GM23248 (cell line): ENCODE data around the gene CCDC74A. TPM values are rescaled to one million over a fixed set of nuclear protein-coding genes. Genes with fewer than 3 reads are reported as not detected.
A peak's percentile ranks its signal among the peaks of the same experiment; 100 is the strongest.
"Not testable (repeated sequence)": the region's sequence is repeated elsewhere in the genome, so short reads cannot be mapped to it uniquely, and the experiment has no call there.

ENCODE experiments used
- DNase-seq: peaks from one replicate; pipeline ENCODE4 v3.0.0-alpha.2; 2015
- H2AFZ ChIP-seq: fragments of 200-600 bp; sonication (generic); 2 replicates; pipeline ENCODE4 v1.6.1; 2016; ENCODE audit warnings: antibody characterized with exemption
- H3F3A ChIP-seq: fragments of 200-600 bp; sonication (generic); 2 replicates; pipeline ENCODE4 v1.6.1; 2016; ENCODE audit warnings: mild to moderate bottlenecking, antibody characterized with exemption, mixed run types; ENCODE audit not compliant: insufficient read depth
- H3K27ac ChIP-seq: fragments of 200-600 bp; sonication (generic); 2 replicates; pipeline ENCODE4 v1.5.1; 2016; ENCODE audit warnings: mild to moderate bottlenecking
- H3K27me3 ChIP-seq: fragments of 200-600 bp; sonication (generic); replicated peaks from 2 replicates; pipeline ENCODE4 v1.6.1; 2016; ENCODE audit warnings: mild to moderate bottlenecking; ENCODE audit not compliant: insufficient read depth
- H3K36me3 ChIP-seq: fragments of 200-600 bp; sonication (generic); 2 replicates; pipeline ENCODE4 v1.6.1; 2016; ENCODE audit warnings: low read depth, mild to moderate bottlenecking
- H3K4me1 ChIP-seq: fragments of 200-600 bp; sonication (generic); 2 replicates; pipeline ENCODE4 v1.6.1; 2016; ENCODE audit warnings: mild to moderate bottlenecking; ENCODE audit not compliant: insufficient read depth
- H3K4me2 ChIP-seq: fragments of 200-600 bp; sonication (generic); one replicate; pipeline ENCODE4 v1.6.1; 2016; ENCODE audit warnings: mild to moderate bottlenecking; ENCODE audit not compliant: unreplicated experiment
- H3K4me3 ChIP-seq: fragments of 200-600 bp; sonication (generic); 2 replicates; pipeline ENCODE4 v1.5.1; 2016; ENCODE audit warnings: mild to moderate bottlenecking
- H3K79me2 ChIP-seq: fragments of 200-600 bp; sonication (generic); 2 replicates; pipeline ENCODE4 v1.6.1; 2016; ENCODE audit warnings: mild to moderate bottlenecking; ENCODE audit not compliant: insufficient read depth
- H3K9ac ChIP-seq: fragments of 200-600 bp; sonication (generic); 2 replicates; pipeline ENCODE4 v1.6.1; 2016; ENCODE audit warnings: mild to moderate bottlenecking
- H3K9me2 ChIP-seq: fragments of 200-600 bp; sonication (generic); 2 replicates; pipeline ENCODE4 v1.6.1; 2016; ENCODE audit warnings: mixed run types, mild to moderate bottlenecking, moderate library complexity; ENCODE audit not compliant: insufficient read depth
- H3K9me3 ChIP-seq: fragments of 200-600 bp; sonication (generic); one replicate; pipeline ENCODE4 v1.6.1; 2017; ENCODE audit warnings: low read depth
- H4K20me1 ChIP-seq: fragments of 200-600 bp; sonication (generic); 2 replicates; pipeline ENCODE4 v1.6.0; 2016; ENCODE audit not compliant: insufficient read depth
- WGBS, 2 experiments: methylation state at CpG; one replicate each; pipeline ENCODE4 v1.1.6; 2015 to 2017; ENCODE audit warnings: low lambda C conversion rate in 2 of 2, low coverage in 1 of 2; ENCODE audit errors: missing lambda C conversion rate in 2 of 2; 5-methylcytosine and 5-hydroxymethylcytosine counted together
- in situ Hi-C: fragments of 300-500 bp; cut with MboI; formaldehyde crosslinking; loops from 2 replicates; pipeline ENCODE4 v1.15.0; 2020
- polyA plus RNA-seq: library from polyadenylated mRNA; unstranded; fragments of >200 nt; fragmentation: Nextera tagmentation; extraction: Ambion mirVana; gene quantifications from 2 replicates; pipeline ENCODE4 v1.2.1, GENCODE V29; 2016
- total RNA-seq: library from RNA; depleted of rRNA; stranded (reverse); fragments of >200 nt; shearing (Covaris generic); gene quantifications from 2 replicates; pipeline ENCODE4 v1.2.3, GENCODE V29; 2014

Gene CCDC74A
- total and polyA plus RNA-seq, 2 experiments from 2014 or later, result 11.3 to 15.0 TPM

GRCh38 chr2:131528981-131529863 lies 1.5 kb downstream of the CCDC74A start:
- H3K4me3 ChIP-seq, H3K4me2 ChIP-seq, H3K9me3 ChIP-seq, in situ Hi-C loops, H3K4me1 ChIP-seq, H3K27me3 ChIP-seq, H3K9ac ChIP-seq, H2AFZ ChIP-seq, H4K20me1 ChIP-seq, H3K9me2 ChIP-seq, H3K27ac ChIP-seq, H3K79me2 ChIP-seq, H3K36me3 ChIP-seq, H3F3A ChIP-seq: not testable (repeated sequence)
- WGBS, 2 experiments, result 68 to 72% methylated on average over 24 to 25 of the region's 26 CpGs
- peak; percentile 24 for DNase-seq

DNA sequence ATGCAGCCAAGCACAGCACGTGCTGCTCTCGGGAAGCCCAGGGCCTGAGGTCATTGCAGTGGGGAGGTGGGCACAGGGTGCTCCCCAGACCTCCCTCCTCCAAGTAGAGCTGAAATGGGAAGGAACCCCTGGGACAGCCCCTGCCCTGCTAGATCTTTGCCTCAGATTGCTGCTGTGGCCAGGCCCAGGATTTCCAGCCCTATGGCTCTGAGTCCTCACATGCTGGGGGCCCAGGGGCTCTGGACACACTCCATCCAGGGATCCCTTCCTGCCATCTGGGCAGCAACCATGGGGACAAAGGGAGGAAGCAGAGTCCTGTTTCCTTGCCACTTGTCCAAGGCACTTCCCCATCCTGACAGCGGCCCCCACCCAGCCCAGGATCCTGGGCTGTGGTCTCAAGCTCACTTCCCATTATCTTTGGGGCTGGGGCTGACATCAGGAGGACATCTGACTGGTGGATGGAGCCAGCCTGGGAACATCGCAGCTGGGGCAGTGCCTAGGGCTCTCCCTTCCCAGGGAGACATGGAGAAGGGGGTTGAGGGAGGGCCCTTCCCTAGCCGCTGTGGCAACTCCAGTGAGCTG lies 2.3 kb downstream of the CCDC74A start:
- H3K4me3 ChIP-seq, H3K36me3 ChIP-seq, H3K9ac ChIP-seq, H3K9me3 ChIP-seq, H2AFZ ChIP-seq, H3K4me1 ChIP-seq, H3K9me2 ChIP-seq, H3K4me2 ChIP-seq, H4K20me1 ChIP-seq, DNase-seq, H3K79me2 ChIP-seq, H3F3A ChIP-seq, H3K27ac ChIP-seq, in situ Hi-C loops, H3K27me3 ChIP-seq: not testable (repeated sequence)
- WGBS, 2 experiments, result 96 to 98% methylated on average over 4 of the region's 5 CpGs

GRCh38 chr2:131530626-131531344 lies 3.1 kb downstream of the CCDC74A start:
- H4K20me1 ChIP-seq, H3F3A ChIP-seq, H3K4me1 ChIP-seq, H3K36me3 ChIP-seq, H3K9me2 ChIP-seq, in situ Hi-C loops, H3K9ac ChIP-seq, H3K9me3 ChIP-seq, H2AFZ ChIP-seq, H3K27ac ChIP-seq, H3K79me2 ChIP-seq, H3K27me3 ChIP-seq, H3K4me3 ChIP-seq, DNase-seq, H3K4me2 ChIP-seq: not testable (repeated sequence)
- 73 to 74% methylated on average over 14 to 17 of the region's 22 CpGs for WGBS, 2 experiments

- H3K79me2 ChIP-seq, H3K27ac ChIP-seq, H3F3A ChIP-seq, H3K9me2 ChIP-seq, H3K27me3 ChIP-seq, H3K36me3 ChIP-seq, in situ Hi-C loops, H3K4me3 ChIP-seq, H3K9ac ChIP-seq, H3K4me2 ChIP-seq, DNase-seq, H4K20me1 ChIP-seq, H3K9me3 ChIP-seq, H2AFZ ChIP-seq, H3K4me1 ChIP-seq: not testable (repeated sequence)
- WGBS, 2 experiments, result 85 to 95% methylated on average over 6 to 8 of the region's 11 CpGs
Measured at GRCh38 chr2:131531547-131532185, 4.0 kb downstream of the CCDC74A start.

- H3K36me3 ChIP-seq, H3K9me2 ChIP-seq, H3F3A ChIP-seq, DNase-seq, in situ Hi-C loops, H3K9me3 ChIP-seq, H3K4me3 ChIP-seq, H3K27me3 ChIP-seq, H3K9ac ChIP-seq, H3K79me2 ChIP-seq, H3K4me2 ChIP-seq, H2AFZ ChIP-seq, H3K27ac ChIP-seq, H4K20me1 ChIP-seq, H3K4me1 ChIP-seq: not testable (repeated sequence)
- WGBS, 2 experiments, result 88 to 93% methylated on average over 18 to 23 of the region's 23 CpGs
Measured at GRCh38 chr2:131532723-131533608, 5.3 kb downstream of the CCDC74A start.

GRCh38 chr2:131533609-131534316 lies 6.1 kb downstream of the CCDC74A start:
- 75 to 84% methylated on average over 9 to 13 of the region's 17 CpGs for WGBS, 2 experiments
- H3K4me1 ChIP-seq, H3K4me3 ChIP-seq, H3K27ac ChIP-seq, H3K9me3 ChIP-seq, in situ Hi-C loops, H3K79me2 ChIP-seq, H3F3A ChIP-seq, H3K9me2 ChIP-seq, H4K20me1 ChIP-seq, H3K36me3 ChIP-seq, H3K9ac ChIP-seq, H3K4me2 ChIP-seq, DNase-seq, H3K27me3 ChIP-seq, H2AFZ ChIP-seq: not testable (repeated sequence)
